PC-9 (cell line): ENCODE measurements around the gene GAST.

ENCODE experiments used
- EZH2 ChIP-seq: fragments of 200-600 bp; sonication (generic); IDR thresholded peaks from 2 replicates; pipeline ENCODE4 v1.8.0; 2017; ENCODE audit warnings: antibody characterized with exemption, low read depth
- TF ChIP-seq, protein P1 (sequence below): fragments of 200-600 bp; sonication (generic); conservative IDR thresholded peaks from 2 replicates; pipeline ENCODE4 v1.6.1; 2017; ENCODE audit warnings: mixed run types, antibody characterized with exemption, mild to moderate bottlenecking, moderate library complexity

DNA sequence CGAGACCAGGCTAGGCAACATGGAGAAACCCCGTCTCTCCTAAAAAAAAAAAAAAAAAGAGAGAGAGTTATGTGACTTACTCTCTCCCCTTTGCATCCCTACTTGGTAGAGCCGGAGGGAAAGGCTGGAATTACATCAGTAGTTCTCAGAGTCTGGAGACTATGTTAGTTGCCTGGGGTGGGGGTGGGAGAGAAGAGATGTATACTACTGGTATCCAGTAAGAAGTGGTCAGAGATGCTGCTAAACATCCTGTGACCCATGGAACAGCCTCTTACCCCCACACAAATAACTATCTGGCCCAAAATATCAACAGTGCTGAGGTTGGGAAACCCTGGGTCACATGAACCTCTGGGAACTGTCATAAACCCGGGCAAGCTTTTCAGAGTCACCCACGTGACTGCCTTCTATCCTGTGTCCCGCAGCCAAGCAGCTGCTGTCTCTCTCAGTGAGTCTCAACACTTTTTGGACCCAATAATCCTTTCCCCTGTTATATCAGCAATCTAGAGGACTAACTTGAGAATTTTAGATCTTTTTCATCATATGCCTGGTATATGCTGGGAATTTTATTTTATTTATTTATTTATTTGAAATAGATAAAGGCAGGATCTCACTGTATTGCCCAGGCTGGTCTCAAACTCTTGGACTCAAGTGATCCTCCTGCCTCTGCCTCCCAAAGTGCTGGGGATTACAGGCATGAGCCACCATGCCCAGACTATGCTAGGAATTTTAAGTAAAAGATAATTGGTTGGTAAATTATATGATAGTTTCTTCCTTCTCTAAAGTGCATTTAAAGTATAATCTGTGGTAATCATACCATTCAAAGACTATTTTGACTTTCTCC is 14.8 kb upstream of the GAST start:
- TF ChIP-seq, protein P1, sequence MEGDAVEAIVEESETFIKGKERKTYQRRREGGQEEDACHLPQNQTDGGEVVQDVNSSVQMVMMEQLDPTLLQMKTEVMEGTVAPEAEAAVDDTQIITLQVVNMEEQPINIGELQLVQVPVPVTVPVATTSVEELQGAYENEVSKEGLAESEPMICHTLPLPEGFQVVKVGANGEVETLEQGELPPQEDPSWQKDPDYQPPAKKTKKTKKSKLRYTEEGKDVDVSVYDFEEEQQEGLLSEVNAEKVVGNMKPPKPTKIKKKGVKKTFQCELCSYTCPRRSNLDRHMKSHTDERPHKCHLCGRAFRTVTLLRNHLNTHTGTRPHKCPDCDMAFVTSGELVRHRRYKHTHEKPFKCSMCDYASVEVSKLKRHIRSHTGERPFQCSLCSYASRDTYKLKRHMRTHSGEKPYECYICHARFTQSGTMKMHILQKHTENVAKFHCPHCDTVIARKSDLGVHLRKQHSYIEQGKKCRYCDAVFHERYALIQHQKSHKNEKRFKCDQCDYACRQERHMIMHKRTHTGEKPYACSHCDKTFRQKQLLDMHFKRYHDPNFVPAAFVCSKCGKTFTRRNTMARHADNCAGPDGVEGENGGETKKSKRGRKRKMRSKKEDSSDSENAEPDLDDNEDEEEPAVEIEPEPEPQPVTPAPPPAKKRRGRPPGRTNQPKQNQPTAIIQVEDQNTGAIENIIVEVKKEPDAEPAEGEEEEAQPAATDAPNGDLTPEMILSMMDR, result no peak
- TF ChIP-seq EZH2, result no peak
